Breast epithelium (tissue), 3 donors: ENCODE results near the gene OR51V1.

Source experiments
- POLR2A ChIP-seq: fragments of 450-650 bp; IDR thresholded peaks from one replicate; pipeline ENCODE4 v1.6.1; 2016; ENCODE audit warnings: antibody characterized with exemption, mild to moderate bottlenecking, moderate library complexity
- POLR2AphosphoS5 ChIP-seq, 3 donors: sonication (generic); formaldehyde crosslinking; IDR thresholded peaks; one replicate each; pipeline ENCODE4 v1.6.1; 2017; ENCODE audit warnings: antibody characterized with exemption in 3 of 3
- TF ChIP-seq, protein P1 (sequence below), 3 donors: fragments of 450-650 bp; IDR thresholded peaks; one replicate each; pipeline ENCODE4 v1.5.1; 2016 to 2017; ENCODE audit warnings: antibody characterized with exemption in 3 of 3, mild to moderate bottlenecking in 3 of 3, moderate library complexity in 3 of 3

DNA sequence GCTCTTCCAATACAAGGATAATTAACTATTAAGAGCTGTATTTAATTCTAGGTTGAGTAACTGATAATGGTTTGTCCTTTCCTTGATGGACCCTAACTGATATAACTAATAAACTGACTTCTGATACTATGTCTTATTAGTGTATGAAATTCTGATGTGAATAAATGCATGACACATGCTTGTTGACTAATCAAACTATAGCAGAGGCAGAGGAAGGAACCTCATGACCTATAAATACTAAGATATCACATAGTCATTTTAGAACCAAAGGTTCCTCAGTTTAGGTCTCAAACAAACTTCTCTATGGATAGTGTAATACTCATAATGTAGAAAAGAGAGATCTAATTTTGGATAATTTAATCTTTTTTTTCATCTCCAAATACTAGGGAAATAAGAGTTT, 38.6 kb upstream of the OR51V1 start:
- TF ChIP-seq POLR2A (no peak), POLR2AphosphoS5 (IDR thresholded peaks at IDR 0.05) (no peak)
- TF ChIP-seq, protein P1, sequence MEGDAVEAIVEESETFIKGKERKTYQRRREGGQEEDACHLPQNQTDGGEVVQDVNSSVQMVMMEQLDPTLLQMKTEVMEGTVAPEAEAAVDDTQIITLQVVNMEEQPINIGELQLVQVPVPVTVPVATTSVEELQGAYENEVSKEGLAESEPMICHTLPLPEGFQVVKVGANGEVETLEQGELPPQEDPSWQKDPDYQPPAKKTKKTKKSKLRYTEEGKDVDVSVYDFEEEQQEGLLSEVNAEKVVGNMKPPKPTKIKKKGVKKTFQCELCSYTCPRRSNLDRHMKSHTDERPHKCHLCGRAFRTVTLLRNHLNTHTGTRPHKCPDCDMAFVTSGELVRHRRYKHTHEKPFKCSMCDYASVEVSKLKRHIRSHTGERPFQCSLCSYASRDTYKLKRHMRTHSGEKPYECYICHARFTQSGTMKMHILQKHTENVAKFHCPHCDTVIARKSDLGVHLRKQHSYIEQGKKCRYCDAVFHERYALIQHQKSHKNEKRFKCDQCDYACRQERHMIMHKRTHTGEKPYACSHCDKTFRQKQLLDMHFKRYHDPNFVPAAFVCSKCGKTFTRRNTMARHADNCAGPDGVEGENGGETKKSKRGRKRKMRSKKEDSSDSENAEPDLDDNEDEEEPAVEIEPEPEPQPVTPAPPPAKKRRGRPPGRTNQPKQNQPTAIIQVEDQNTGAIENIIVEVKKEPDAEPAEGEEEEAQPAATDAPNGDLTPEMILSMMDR (IDR thresholded peaks at IDR 0.05) = no peak
